ENCODE measurements around the gene KIAA0753.
A peak's percentile ranks its signal among the peaks of the same experiment; 100 is the strongest.

- TF ChIP-seq CTCF (IDR thresholded peaks at IDR 0.05), result peak in 3 of 7 experiments; percentile 11 to 15 (median 12)
- no peak for TF ChIP-seq POLR2A (IDR thresholded peaks at IDR 0.05)
These were observed 14.6 kb upstream of the KIAA0753 start for GRCh38 chr17:6654841-6655731.
